RPMI7951 (cell line): ENCODE results near the gene PPP1R12B. TPM values are rescaled to one million over a fixed set of nuclear protein-coding genes. Genes with fewer than 3 reads are reported as not detected.

ENCODE experiments used
- DNase-seq: peaks from one replicate; pipeline ENCODE4 v3.0.0-alpha.2; 2012; ENCODE audit warnings: low read depth
- total RNA-seq: library from RNA; depleted of rRNA; stranded (reverse); fragments of >200 nt; shearing (Covaris generic); gene quantifications from 2 replicates; pipeline ENCODE4 v1.2.3, GENCODE V29; 2014; rRNA removed

The PPP1R12B gene
- total RNA-seq, result 11.2 and 18.2 TPM in 2 replicates

GRCh38 chr1:202348509-202349205 lies at the start of gene PPP1R12B:
TSS of gene PPP1R12B (plus strand) at chr1:202348699. CDS start at chr1:202348852, 153 bp downstream.
- peak; percentile 98 for DNase-seq

DNA sequence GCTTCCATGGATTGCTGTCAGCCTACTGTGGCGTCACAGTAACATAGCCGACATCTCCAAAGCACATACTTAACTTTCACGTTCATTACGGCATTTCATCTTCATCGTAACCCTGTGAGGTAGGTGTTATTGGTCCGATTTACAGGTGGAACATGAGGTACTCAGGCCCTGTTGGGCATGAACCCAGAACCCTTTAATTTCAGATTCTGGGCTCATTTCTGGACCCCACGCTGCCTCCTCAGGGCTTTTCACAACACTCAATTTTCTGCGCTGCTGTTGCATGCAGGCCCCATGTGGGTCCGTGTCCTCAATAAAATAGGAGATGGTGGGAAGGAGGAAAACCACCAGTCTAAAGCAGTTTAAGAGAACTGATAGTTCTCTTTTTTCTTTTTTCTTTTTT lies 46.3 kb upstream of the PPP1R12B start:
- DNase-seq, result no peak

- DNase-seq, result no peak
Measured at GRCh38 chr1:202304375-202304774, 44.1 kb upstream of the PPP1R12B start.

- DNase-seq, result no peak
Measured at GRCh38 chr1:202305168-202305567, 43.3 kb upstream of the PPP1R12B start.

DNA sequence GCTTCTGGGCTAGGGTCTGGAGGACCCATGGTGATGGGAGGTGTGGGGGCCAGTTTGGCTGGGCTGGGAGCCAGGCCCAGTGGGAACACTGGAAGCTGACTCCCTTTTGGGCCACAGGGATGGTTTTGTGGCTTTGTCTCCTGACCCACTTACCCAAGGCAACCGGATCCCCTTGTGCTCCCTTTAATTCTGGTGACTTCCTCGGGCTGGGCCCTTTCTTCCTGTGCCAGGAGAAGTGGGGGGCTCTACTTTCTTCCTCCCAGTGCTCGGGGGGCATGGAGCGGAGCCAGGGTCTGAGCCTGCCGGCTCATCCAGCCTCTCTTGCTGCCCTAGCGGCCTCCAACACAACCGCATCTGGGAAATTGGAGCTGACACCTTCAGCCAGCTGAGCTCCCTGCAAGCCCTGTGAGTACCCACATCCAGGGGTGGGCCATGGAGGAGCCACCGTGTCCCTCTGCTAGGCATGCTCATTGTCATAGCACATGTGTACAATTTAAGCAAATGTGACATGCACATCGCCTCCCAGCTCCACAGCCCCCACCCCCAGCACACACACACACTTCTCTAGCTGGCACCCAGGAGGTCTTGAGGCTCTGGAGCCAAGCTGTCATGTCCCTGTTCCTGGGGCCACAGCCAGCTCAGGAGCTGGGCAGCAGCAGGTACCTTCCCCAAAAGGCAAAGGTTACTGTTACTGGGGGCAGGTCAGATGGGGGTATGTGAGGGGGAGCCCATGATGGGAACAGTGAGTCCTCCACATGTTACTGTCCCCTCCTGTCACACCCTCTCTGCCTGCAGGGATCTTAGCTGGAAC lies 41.8 kb upstream of the PPP1R12B start:
- peak; percentile 29 for DNase-seq

GRCh38 chr1:202310071-202310725 lies 38.3 kb upstream of the PPP1R12B start:
- no peak for DNase-seq

GRCh38 chr1:202310746-202311145 lies 37.8 kb upstream of the PPP1R12B start:
- no peak for DNase-seq

- peak; percentile 69 for DNase-seq
Measured at GRCh38 chr1:202311875-202312635, 36.4 kb upstream of the PPP1R12B start.

DNA sequence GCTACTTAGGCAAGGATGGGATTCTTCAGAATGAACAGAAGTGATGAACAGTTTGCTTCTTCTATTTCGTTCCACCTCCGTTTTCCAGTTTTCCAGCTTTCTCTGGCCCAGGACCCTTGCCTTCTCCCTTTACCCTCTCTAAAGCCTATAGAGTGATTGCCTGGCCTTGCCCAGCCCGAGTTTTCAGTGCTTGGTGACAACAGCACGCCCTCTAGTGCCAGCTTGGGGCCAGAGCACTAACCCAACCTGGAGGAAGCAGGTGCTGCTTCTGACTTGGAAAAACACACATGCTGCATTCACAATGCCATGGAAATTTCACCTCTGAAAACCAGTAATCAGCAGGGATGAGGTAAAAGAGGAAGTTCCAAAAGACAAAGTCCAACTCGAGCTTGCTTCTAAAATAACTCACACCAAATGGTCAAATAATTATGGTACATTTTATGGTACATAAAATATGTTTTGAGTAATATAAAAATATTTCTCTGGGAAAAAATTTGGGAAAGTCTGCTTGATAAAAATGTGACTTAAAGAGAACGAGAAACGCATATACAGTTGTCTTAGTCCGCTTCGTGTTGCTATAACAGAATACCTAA lies 32.8 kb upstream of the PPP1R12B start:
- peak; percentile 64 for DNase-seq

GRCh38 chr1:202316186-202316585 lies 32.3 kb upstream of the PPP1R12B start:
- no peak for DNase-seq

GRCh38 chr1:202317941-202318925 lies 30.3 kb upstream of the PPP1R12B start:
- DNase-seq, result no peak

GRCh38 chr1:202319381-202320080 lies 29.0 kb upstream of the PPP1R12B start:
- no peak for DNase-seq

GRCh38 chr1:202320081-202320405 lies 28.5 kb upstream of the PPP1R12B start:
- DNase-seq, result no peak

DNA sequence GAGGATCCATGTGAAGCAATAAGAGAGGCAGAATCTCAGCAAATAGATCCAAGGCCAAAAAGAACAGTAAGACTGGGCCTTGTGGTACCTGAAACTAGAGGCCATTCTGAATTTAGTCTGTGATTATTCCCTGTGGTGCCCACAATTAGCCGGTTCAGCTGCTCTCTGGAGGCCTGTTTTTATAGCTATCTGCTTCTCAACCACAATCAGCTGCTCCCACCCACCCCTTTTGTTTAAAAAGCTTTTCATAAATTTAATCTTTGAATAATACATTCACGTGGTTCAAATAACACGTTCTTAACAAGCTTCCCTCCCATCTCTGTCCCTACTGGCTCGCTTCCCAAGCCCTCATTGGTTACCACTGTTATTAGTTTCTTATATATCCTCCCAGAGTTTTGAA lies 24.8 kb upstream of the PPP1R12B start:
- DNase-seq, result no peak

DNA sequence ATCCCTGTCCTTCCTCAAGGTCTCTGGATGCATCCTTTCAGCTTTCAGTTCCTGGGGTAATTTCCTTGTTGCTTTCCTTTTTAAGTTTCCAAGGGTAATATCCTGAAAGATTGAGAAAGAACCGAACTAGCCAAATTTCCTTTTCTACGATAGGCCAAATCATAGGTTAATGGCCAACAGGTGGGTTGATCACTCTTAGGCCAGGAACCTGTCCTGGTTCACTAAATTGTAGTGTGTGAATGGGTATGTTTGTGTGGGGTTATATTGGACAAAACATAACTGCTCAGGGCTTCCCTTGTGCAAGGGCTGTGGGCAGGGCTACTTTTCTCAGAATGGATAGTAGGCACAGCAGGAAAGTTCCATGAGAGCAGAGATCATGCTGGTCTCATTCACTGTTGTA lies 23.9 kb upstream of the PPP1R12B start:
- no peak for DNase-seq

DNA sequence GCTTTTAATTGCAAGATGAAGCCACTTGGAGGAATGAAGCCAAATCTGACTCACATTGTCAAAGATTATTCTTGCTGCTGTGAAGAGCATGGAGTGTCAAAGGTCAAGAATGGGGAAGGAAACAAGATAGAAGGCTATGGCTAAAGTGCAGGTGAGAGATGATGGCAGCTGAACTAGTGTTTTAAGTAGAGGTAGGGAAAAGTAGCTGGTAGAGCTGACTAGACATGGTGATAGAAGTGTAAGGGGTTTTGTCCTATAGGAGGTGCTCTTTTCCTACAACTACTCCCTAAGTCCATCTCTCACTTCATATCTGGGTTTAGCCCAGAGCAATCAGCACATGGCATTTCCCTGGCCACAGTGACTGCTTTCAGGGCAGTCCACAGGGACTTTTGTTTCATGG lies 18.6 kb upstream of the PPP1R12B start:
- DNase-seq, result peak; percentile 20

- no peak for DNase-seq
Measured at GRCh38 chr1:202333861-202334260, 14.6 kb upstream of the PPP1R12B start.

GRCh38 chr1:202343652-202344349 lies 4.7 kb upstream of the PPP1R12B start:
- peak; percentile 50 for DNase-seq

DNA sequence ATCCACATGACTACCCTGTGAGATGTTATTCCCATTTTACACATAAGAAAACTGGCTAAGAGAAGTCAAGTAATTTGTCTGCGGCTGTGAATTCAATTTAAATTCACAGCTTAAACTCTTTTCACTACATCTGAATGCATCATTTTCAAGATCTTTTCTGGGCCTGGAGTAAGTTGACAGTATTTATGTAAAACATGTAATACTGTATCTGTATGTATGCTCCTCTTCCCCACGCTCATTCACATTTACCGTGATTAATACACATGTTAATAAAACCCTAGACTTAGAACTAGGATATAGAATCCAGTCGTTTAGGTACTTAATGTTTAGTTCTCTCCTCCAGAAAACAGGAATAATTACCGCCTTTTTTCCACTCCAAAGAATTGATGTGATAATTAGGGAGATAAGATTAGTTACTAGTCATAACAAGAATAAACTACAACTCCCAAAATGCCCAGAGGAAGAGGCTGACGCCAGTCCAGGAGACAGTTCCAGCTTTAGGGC lies 442 bp upstream of the PPP1R12B start:
- DNase-seq, result no peak
